Kasumi-1 (cell line): ENCODE data around the gene MOSPD2.

ENCODE experiments used
- DNase-seq, 2 experiments: peaks; one replicate each; lab custom pipeline; 2025; lab: John Stamatoyannopoulos, UW

The MOSPD2 gene

DNA sequence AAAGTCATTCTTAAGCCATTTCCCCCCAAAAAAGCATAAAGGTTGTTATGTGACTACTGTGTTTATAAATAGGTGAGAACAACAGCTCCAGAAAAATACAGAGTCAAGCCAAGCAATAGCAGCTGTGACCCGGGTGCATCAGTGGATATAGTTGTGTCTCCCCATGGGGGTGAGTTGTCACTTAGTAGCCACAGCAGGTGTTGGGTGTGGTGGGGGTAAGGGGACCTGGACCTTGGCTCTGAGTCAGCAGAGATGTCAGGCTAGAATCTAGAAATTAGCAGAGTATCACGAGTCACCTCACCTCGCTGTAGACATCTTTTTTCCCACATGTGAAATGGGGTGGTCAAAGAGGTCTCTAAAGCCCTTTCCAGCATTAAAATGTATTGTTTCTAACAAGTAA lies 42.4 kb downstream of the MOSPD2 start:
- no peak for DNase-seq

- DNase-seq = no peak
These were observed 42.9 kb downstream of the MOSPD2 start for GRCh38 chrX:14916017-14916674.

GRCh38 chrX:14919407-14919806 lies 46.2 kb downstream of the MOSPD2 start:
- no peak for DNase-seq

DNA sequence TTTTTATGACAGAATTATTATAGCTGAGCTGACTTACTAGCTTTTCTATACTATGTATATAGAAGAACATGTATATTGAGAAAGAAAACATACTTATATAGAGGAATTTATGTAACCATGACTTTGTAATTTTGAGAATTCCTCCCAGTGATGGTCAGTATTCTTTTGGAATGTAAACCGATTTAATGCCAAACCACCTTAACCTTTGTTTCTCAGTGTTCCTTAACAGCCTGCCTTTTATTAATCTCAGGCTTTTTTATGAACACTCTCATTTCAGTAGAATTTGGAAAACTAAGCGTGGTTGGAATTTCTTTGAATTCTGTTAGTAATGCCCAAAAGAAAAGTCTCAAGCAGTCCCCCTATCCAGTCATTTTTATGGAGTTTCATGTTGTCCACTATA lies 47.0 kb downstream of the MOSPD2 start:
- DNase-seq = no peak

DNA sequence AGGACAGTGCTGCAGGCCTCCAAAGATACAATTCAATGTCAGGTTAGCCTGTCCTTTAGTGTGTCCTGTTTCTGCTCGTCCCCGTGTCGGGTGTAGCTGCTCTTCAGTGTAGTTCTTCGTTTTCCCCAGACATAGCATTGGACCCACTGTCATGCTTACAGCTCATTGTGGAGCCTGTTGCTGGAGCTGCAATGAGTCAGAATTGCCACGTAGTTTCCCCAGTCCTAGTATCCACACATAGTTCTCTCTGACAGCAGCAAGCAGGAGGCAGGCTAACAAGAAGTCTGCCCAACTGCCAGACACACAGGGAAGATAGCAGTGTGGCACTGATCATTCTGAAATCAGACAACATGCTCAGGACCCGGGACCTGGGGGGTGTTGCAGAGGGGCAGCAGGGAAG lies 49.2 kb downstream of the MOSPD2 start:
- no peak for DNase-seq

DNA sequence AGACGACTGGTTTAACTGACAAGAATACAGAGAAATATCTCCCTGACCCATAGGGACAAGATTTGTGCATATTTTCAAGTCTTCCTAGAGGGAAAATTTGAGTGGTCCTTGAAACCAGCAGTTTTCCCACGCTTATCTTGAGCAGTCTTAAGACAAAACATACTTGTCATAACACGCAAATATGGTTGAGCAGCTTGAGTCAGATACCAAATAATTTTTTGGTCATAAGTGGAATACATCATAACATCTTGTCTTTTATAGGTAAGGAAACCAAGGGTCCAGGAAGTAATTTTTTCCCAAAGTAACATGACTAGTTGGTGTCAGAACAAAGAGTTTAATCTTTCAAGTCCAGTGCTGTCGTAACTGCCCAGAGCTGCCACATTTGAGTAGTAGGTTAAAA lies 50.5 kb downstream of the MOSPD2 start:
- no peak for DNase-seq

DNA sequence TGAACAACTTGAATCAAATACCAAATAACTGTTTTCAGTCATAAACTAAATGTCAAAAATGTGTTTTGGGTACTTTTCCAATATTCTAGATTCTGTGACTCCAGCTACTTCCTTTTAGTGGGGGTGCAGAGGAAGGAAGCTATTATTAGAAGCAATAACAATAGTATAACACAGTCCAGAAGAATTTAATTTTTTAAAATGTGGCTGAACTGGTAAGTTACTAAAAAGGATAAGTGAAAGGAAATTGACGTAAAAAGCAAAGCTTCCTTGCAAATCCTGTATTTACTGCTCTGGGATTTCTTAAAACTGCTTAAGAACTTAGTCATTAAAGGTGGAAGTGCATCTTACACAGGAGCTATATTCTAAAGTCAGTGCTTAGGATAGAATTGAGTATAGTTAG lies 53.2 kb downstream of the MOSPD2 start:
- no peak for DNase-seq

DNA sequence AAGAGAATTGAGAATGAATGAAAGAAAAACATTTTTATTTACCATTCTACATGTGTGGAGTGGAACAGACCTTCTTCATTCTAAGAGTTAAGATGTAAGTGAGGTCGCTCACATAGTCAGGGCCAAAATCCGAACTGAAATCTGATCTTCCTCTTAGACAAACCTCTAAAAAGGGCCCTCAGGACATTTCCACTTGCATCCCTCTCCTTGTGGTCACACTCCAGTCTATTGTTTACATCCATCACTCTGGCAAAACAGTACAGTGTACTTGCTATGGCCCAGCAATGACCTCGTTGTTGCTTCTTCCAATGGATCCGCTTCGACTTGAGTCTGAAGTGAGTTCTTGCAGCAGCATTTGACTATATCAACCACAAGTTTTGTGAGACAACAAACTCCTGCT lies 54.2 kb downstream of the MOSPD2 start:
- DNase-seq = no peak

GRCh38 chrX:14930663-14931062 lies 57.4 kb downstream of the MOSPD2 start:
- DNase-seq = no peak

DNA sequence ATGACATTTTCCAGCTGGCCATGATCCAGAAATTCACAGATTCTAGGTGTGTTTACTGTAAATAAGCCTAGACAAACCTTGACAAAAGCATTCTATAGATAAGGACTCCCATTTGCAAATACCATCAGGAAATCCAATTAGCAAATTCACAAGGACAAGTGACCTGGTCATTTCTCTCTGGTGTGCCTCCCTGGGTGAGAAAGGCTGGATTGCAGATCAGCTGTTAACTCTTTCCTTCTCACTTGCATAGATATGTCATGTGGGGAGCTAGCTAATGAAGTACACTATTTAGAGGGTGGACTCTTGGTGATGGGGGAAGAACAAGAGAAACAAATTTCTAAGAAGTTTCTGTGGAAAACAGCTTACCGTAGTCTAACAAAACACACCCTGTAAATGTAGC lies 58.9 kb downstream of the MOSPD2 start:
- no peak for DNase-seq

GRCh38 chrX:14934423-14934822 lies 61.2 kb downstream of the MOSPD2 start:
- no peak for DNase-seq

- peak in 1 of 2 experiments; percentile 0 for DNase-seq
These were observed 63.3 kb downstream of the MOSPD2 start for GRCh38 chrX:14936561-14936960.

DNA sequence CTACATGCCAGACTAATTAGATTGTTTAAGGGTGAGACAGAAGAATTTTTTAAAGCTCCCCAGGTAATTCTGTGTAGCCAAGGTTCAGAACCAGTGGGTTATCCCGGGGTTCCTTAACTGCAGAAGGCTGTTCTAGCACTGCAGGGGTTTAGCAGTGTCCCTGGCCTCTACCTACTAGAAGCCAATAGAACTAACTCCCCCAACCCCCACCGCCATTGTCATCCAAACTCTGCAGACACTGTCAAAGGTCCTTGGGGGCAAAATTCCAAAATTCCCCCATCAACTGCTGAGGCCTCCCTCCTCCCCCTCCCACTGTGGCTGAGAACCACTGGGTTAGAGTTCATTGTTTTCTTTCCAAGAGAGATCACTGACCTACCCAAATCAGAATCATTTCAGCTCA lies 66.4 kb downstream of the MOSPD2 start:
- DNase-seq = no peak

DNA sequence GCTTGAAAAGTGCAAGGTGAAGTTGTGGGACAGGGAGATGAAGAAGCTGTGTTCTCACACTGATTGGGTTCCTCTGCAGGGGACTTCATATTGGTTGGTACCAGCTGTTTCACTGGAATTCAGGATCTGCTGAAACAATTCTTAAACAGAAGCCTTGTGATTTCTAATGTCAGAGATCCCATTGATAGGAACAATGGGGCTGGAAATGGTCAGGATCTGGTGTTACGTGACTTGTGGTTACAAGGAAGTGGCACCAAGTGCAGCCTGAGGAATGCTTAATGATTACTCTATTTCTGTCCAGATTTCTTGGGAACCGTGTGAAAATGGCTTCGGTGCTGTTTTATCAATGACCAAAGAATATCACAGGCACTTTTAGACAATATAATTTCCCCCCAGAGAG lies 68.1 kb downstream of the MOSPD2 start:
- no peak for DNase-seq

GRCh38 chrX:14942341-14942740 lies 69.1 kb downstream of the MOSPD2 start:
- no peak for DNase-seq

DNA sequence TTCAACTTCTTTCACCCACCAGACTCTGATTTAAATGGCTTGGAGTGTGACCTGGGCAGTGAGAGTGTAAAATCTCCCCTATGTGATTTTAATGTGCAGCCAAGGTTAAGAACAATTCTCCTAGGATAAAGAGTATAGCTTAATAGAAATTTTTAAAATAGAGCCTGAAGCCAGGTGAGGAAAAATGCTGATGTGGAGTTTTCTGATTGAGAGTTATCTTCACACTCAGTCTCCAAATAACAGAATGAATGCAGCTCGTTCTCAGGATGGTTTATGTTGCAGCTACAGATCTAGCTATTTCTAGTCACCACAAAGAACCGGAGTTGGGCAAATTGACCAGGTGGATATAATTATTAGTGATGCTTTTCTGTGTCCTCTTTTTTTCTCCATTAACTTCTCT lies 70.7 kb downstream of the MOSPD2 start:
- no peak for DNase-seq

DNA sequence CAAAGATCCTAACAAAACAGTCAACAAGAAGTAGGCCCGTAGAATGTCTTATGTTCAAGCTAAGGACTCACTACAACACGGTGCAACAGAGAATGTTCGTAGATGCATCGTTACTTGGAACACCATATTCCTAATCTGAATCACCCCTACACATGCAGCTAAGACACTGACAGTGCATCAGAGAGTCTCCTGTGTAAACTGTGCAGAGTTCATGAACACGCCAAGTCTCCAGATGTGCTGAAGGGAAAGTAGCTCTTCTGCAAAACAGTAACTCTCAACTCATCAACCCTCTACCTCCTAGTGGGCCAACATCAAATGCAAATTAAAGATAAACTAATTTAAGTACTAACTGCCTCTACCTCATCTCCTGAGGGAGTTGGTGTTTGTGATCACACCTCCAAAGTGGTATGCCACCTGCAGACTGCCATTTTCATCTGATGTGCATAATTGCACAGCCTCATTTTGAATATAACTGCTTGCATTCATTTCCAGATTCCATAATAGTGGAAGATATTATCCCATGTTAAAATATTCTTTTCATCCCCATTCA lies 73.5 kb downstream of the MOSPD2 start:
- no peak for DNase-seq

DNA sequence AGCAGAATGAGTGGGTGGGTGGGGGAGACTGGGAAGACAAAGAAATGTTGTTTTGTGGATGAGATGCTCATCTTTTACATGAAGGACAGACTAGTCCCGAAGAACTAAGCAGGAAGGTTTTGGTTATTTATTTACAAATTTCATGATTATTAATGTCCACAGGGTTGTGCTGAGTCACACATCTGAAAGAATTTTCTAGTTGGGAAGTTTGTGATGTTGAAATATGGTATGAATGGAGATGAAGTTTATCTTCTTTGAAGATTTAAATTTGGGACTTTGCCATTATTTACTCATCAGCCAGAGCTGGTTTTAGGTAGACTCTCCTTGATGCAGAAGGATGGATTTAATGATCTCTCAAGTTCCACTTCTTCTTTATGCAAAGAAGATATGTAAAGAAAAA lies 75.5 kb downstream of the MOSPD2 start:
- no peak for DNase-seq

DNA sequence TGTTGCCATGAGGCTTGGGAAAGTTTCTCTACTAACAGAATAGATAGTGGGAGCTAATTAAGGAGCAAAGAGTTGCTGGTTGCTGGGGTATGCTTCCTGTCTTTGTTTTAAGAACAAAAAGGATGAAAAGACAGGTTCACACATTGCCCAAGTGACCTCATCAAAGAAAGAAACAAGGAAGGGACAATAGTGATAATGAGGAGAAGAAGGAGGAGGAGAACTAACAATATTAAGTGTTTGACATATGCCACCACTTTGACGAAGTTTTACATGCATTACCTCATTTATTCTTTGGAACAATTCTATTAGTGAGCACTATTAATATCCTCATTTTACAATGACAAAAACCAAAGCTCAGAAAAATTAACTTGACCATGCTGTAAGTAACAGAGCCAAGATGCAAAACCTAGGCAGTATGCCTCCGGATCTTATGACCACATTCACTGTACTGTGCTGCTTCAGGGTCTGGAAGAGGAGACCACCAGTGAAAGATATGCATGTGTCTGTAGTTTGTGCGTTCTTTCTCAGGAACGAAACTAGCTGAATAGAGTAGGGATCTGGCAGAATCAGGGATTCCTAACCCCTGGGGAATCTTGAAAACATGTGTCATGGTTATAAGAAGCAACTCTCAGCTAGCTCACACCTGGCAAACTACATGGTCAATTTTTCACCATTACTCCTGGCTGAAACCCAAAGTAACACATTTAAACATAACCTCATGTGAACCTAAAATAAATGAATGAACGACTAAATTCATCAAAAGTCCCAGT lies 83.8 kb downstream of the MOSPD2 start:
- no peak for DNase-seq

GRCh38 chrX:14963447-14964236 lies 90.4 kb downstream of the MOSPD2 start:
- no peak for DNase-seq

DNA sequence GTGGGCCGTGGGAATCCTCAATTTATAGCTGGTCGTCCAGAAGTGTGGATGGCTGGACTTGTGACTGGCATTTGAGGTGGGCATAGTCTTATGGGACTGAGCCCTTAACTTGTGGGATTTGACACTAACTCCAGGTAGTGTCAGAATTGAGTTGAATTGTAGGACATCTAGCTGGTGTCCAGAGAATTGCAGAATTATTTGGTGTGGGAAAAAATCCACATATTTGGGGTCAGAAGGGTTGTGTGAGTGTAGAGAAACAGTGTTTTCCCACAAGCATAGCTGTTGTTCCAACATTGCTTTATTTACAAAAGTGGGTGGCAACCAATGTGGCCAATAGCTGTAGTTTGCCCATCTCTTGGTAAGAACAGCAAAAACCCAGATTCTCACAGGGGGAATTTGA lies 91.3 kb downstream of the MOSPD2 start:
- DNase-seq = no peak
